Panc1 (cell line): ENCODE data around the gene KLHL30. TPM values are rescaled to one million over a fixed set of nuclear protein-coding genes. Genes with fewer than 3 reads are reported as not detected.
A peak's percentile ranks its signal among the peaks of the same experiment; 100 is the strongest.

Experiments used
- ATAC-seq: fragments of 200-7000 bp; cut with Tn5 transposase; 2 replicates; pipeline ENCODE4 v1.9.1; 2020; ENCODE audit warnings: mild to moderate bottlenecking, moderate library complexity
- BruUV-seq: library from RNA; stranded (reverse); fragments of 400-500 nt; replicated peaks from 2 replicates; lab custom pipeline; 2021; lab: Mats Ljungman, UMichigan
- CTCF ChIA-PET: fragments of 300-600 bp; sonication (Branson Sonifier 250); formaldehyde crosslinking; loops from one replicate; lab custom pipeline; 2022; ENCODE audit warnings: antibody characterized with exemption; lab: Charles Lee
- POLR2A ChIA-PET: fragments of 300-600 bp; sonication (Branson Sonifier 250); formaldehyde crosslinking; loops from one replicate; lab custom pipeline; 2022; ENCODE audit warnings: antibody characterized with exemption; lab: Charles Lee
- DNase-seq: peaks from one replicate; pipeline ENCODE4 v3.0.0-alpha.2; 2010; ENCODE audit warnings: low read depth, low spot score
- H3K27ac ChIP-seq: 2 replicates; pipeline ENCODE4 v1.5.1; 2011; ENCODE audit warnings: mild to moderate bottlenecking, low read length, inconsistent platforms
- H3K27me3 ChIP-seq: fragments of 200-500 bp; sonication (Bioruptor generic); 2 replicates; pipeline ENCODE4 v1.6.0; 2014; ENCODE audit warnings: low read length, inconsistent platforms; ENCODE audit not compliant: control insufficient read depth, insufficient read depth
- H3K36me3 ChIP-seq: fragments of 200-500 bp; sonication (Bioruptor generic); 2 replicates; pipeline ENCODE4 v1.5.1; 2014; ENCODE audit warnings: inconsistent platforms, mild to moderate bottlenecking, low read length, moderate library complexity; ENCODE audit not compliant: control insufficient read depth, insufficient read depth
- H3K4me1 ChIP-seq: 2 replicates; pipeline ENCODE4 v1.5.1; 2011; ENCODE audit warnings: inconsistent platforms, mild to moderate bottlenecking, low read length, moderate library complexity; ENCODE audit not compliant: control insufficient read depth, insufficient read depth
- H3K4me3 ChIP-seq, 2 experiments: 2 replicates each; pipeline ENCODE4 v1.5.1; 2011 to 2012; ENCODE audit warnings: low read depth in 2 of 2, low read length in 2 of 2, mild to moderate bottlenecking in 2 of 2, inconsistent platforms in 1 of 2, moderate library complexity in 1 of 2
- H3K9me3 ChIP-seq: fragments of 200-500 bp; sonication (Bioruptor generic); 2 replicates; pipeline ENCODE4 v1.5.1; 2014; ENCODE audit warnings: low read depth, mild to moderate bottlenecking, inconsistent platforms, low read length, moderate library complexity; ENCODE audit not compliant: control insufficient read depth, insufficient read depth
- CTCF ChIP-seq: fragments of 450-650 bp; IDR thresholded peaks from 2 replicates; pipeline ENCODE4 v1.5.1; 2017; ENCODE audit warnings: mild to moderate bottlenecking
- POLR2AphosphoS5 ChIP-seq: IDR thresholded peaks from 2 replicates; pipeline ENCODE4 v1.6.1; 2012; ENCODE audit warnings: mild to moderate bottlenecking, low read depth, low read length, moderate library complexity
- REST ChIP-seq, 2 experiments: IDR thresholded peaks; 2 replicates each; pipeline ENCODE4 v1.6.1; 2011 to 2012; ENCODE audit warnings: low read depth in 2 of 2, control low read depth in 1 of 2, low read length in 1 of 2, mild to moderate bottlenecking in 1 of 2, moderate library complexity in 1 of 2; ENCODE audit not compliant: insufficient read depth in 1 of 2
- SIN3A ChIP-seq: IDR thresholded peaks from 2 replicates; pipeline ENCODE4 v1.6.1; 2012; ENCODE audit warnings: low read depth, mild to moderate bottlenecking, low read length, moderate library complexity, borderline replicate concordance; ENCODE audit not compliant: insufficient read depth
- TCF7L2 ChIP-seq: IDR thresholded peaks from 2 replicates; pipeline ENCODE4 v1.6.1; 2011; ENCODE audit warnings: mild to moderate bottlenecking, low read depth, low read length, inconsistent platforms
- in situ Hi-C: cut with HindIII; loops from 2 replicates; pipeline ENCODE4 v1.10.0; 2016; ENCODE audit warnings: low sequenced_read_pairs, low pct_unique_long_range_greater_than_20kb
- intact Hi-C: fragments of 100-400 bp; cut with micrococcal nuclease; formaldehyde crosslinking; loops from one replicate; pipeline ENCODE4 v1.10.0; 2022; ENCODE audit not compliant: unreplicated experiment
- total RNA-seq: library from RNA; stranded (reverse); gene quantifications from one replicate; pipeline ENCODE4 v1.2.1, GENCODE V29; 2021; ENCODE audit not compliant: unreplicated experiment

The KLHL30 gene
- total RNA-seq, 1 experiment from 2014 or later, result 0.26 TPM

- CTCF ChIA-PET, result no interaction called here
Observed at GRCh38 chr2:238139196-238140039, 950 bp downstream of the KLHL30 start.

GRCh38 chr2:238140040-238140439 is 1.6 kb downstream of the KLHL30 start:
- intact Hi-C loops (no loop called here), in situ Hi-C loops (no loop called here)
- TF ChIP-seq TCF7L2 (no peak), SIN3A (no peak), POLR2AphosphoS5 (no peak), CTCF (no peak), REST (IDR thresholded peaks at IDR 0.05; ENCODE audit: insufficient read depth in 1 of 2, low read depth in 2 of 2, low read length in 1 of 2) (no peak)
- Histone ChIP-seq H3K36me3 (no peaks in the 10 kb centered on the region), H3K27me3 (no peaks in the 10 kb centered on the region), H3K4me3 (no peak overlapping the region), H3K27ac (no peak overlapping the region), H3K4me1 (peaks cover 35% of the 10 kb centered on the region), H3K9me3 (no peaks in the 10 kb centered on the region)
- no peak for ATAC-seq
- no peak for DNase-seq
- no TSS peak for BruUV-seq
- ChIA-PET CTCF (no interaction called here), POLR2A (no interaction called here)

More at GRCh38 chr2:238139196-238140039, 950 bp downstream of the KLHL30 start:
- TF ChIP-seq CTCF, result peak; percentile 89
- TF ChIP-seq SIN3A, result no peak
- DNase-seq (no peak), ATAC-seq (no peak)
- H3K36me3 ChIP-seq, result no peaks in the 10 kb centered on the region
- intact Hi-C loops (no loop called here), in situ Hi-C loops (no loop called here)
- H3K9me3 ChIP-seq, result no peaks in the 10 kb centered on the region
- H3K27me3 ChIP-seq, result no peaks in the 10 kb centered on the region
- no peak overlapping the region for H3K4me3 ChIP-seq
- POLR2A ChIA-PET, result no interaction called here
- BruUV-seq, result no TSS peak
- no peak overlapping the region for H3K27ac ChIP-seq
- H3K4me1 ChIP-seq, result peaks cover 35% of the 10 kb centered on the region
